Adrenal gland (tissue), 12 donors: ENCODE results near the gene KCNJ15. TPM values are rescaled to one million over a fixed set of nuclear protein-coding genes. Genes with fewer than 3 reads are reported as not detected.

Experiments used
- DNase-seq, 7 donors: peaks; one replicate each; pipeline ENCODE4 v3.0.0-alpha.2; 2019 to 2020
- H3K27ac ChIP-seq, 5 donors: fragments of 200-600 bp; sonication (generic) in 4 of 5; 1 replicate in 3 of 5; 2 replicates in 2 of 5; pipeline versions ENCODE4 v1.5.1 to v1.8.0; 2016 to 2020; ENCODE audit warnings: mild to moderate bottlenecking in 1 of 5
- H3K27me3 ChIP-seq: fragments of 200-600 bp; 2 replicates; pipeline ENCODE4 v1.8.0; 2021
- H3K36me3 ChIP-seq, 2 donors: fragments of 200-600 bp; replicated peaks in 1 of 2; 1 replicate in 1 of 2; 2 replicates in 1 of 2; pipeline versions ENCODE4 v1.5.1 to v1.8.0; 2018 to 2022
- H3K4me1 ChIP-seq, 2 donors: fragments of 200-600 bp; replicated peaks in 1 of 2; 1 replicate in 1 of 2; 2 replicates in 1 of 2; pipeline versions ENCODE4 v1.5.1 to v1.8.0; 2018 to 2021
- H3K4me3 ChIP-seq, 4 donors: fragments of 200-600 bp; sonication (generic) in 3 of 4; one replicate each; pipeline ENCODE4 v1.5.1; 2016 to 2018
- H3K9me3 ChIP-seq, 3 donors: fragments of 200-600 bp; sonication (generic) in 1 of 3; replicated peaks in 1 of 3; 1 replicate in 2 of 3; 2 replicates in 1 of 3; pipeline versions ENCODE4 v1.5.1 to v1.8.0; 2016 to 2021
- POLR2A ChIP-seq, 2 donors: fragments of 450-650 bp; IDR thresholded peaks; one replicate each; pipeline ENCODE4 v1.6.1; 2017; ENCODE audit warnings: antibody characterized with exemption in 2 of 2, mild to moderate bottlenecking in 2 of 2, moderate library complexity in 1 of 2
- WGBS, 4 donors: extraction: QIAGEN DNeasy Blood & Tissue Kit in 2 of 4; methylation state at CpG; one replicate each; pipeline versions ENCODE4 v1.1.5 to v1.1.7; 2013 to 2017; 5-methylcytosine and 5-hydroxymethylcytosine counted together
- intact Hi-C, 2 donors: fragments of 100-400 bp; cut with DNase I; formaldehyde crosslinking; loops; one replicate each; pipeline versions ENCODE4 v1.14.1 to v1.15.0; 2022 to 2023
- polyA plus RNA-seq, 3 donors: library from polyadenylated mRNA; stranded (reverse); fragments of 200-250 nt in 2 of 3; fragments of 350-450 nt in 1 of 3; fragmentation: Illumina TruSeq in 1 of 3; extraction: RNeasy Lipid Tissue Mini Kit (QIAGEN cat#74804) in 1 of 3; gene quantifications; one replicate each; pipeline ENCODE4 v1.2.3, GENCODE V29; 2013 to 2014
- total RNA-seq, 9 donors: library from RNA; depleted of rRNA in 4 of 9; stranded (reverse); fragments of >200 nt in 4 of 9; fragments of 120-200 nt in 1 of 9; fragmentation: NEBNext Ultra II Directional in 1 of 9; extraction: Animal tissue kit (Norgen Biotek cat#: 25700) in 1 of 9; gene quantifications; one replicate each; pipeline versions ENCODE4 v1.1.0 to v1.2.4, GENCODE V29; 2013 to 2023
- TF ChIP-seq, protein P1 (sequence below), 6 experiments: fragments of 450-650 bp in 4 of 6; fragments of 200-600 bp in 2 of 6; sonication (generic) in 1 of 6; IDR thresholded peaks; 1 replicate in 5 of 6; 2 replicates in 1 of 6; pipeline versions ENCODE4 v1.5.1 to v1.8.0; 2016 to 2021; ENCODE audit warnings: antibody characterized with exemption in 6 of 6, mild to moderate bottlenecking in 2 of 6, moderate library complexity in 1 of 6
- donor health status: healthy with polysubstance abuse.
- donor health status: Bipolar disorder and iron deficiency.
- donor health status: DM: yes; HTN: yes; CAD: no.
- donor health status: DM: no; HTN: no; CAD: no.
- donor health status: DM: no; HTN: no; CAD: no.
- donor health status: DM: yes; HTN: yes; CAD: no.

Gene KCNJ15
- total and polyA plus RNA-seq, 12 donors: 0.11 to 2.8 (median 0.45) TPM

DNA sequence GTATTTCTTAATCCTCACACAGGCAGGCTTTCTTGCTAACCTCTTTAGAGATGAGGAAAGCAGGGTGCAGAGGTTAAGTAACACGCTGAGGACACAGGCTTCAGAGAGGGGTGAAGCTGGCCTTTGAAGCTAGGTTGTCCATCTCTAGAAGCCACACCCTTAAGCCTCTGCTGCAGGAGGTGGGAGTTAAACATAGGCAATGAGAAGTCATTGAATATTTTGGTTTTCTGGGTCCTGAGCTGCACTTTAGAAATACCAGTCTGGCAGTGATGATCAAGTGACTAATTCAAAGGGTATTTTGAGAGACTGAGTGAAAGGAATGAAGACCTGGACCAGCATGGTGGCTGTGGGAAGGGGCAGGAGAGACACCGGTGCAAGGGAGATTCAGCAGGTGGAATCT is 9.9 kb downstream of the KCNJ15 start:
- 91 to 94% (median 93%) methylated on average over 2 of the region's 2 CpGs for WGBS, 4 donors
- TF ChIP-seq, protein P1, sequence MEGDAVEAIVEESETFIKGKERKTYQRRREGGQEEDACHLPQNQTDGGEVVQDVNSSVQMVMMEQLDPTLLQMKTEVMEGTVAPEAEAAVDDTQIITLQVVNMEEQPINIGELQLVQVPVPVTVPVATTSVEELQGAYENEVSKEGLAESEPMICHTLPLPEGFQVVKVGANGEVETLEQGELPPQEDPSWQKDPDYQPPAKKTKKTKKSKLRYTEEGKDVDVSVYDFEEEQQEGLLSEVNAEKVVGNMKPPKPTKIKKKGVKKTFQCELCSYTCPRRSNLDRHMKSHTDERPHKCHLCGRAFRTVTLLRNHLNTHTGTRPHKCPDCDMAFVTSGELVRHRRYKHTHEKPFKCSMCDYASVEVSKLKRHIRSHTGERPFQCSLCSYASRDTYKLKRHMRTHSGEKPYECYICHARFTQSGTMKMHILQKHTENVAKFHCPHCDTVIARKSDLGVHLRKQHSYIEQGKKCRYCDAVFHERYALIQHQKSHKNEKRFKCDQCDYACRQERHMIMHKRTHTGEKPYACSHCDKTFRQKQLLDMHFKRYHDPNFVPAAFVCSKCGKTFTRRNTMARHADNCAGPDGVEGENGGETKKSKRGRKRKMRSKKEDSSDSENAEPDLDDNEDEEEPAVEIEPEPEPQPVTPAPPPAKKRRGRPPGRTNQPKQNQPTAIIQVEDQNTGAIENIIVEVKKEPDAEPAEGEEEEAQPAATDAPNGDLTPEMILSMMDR (IDR thresholded peaks at IDR 0.05): no peak
- TF ChIP-seq POLR2A (IDR thresholded peaks at IDR 0.05): no peak
- intact Hi-C loops: no loop called here

DNA sequence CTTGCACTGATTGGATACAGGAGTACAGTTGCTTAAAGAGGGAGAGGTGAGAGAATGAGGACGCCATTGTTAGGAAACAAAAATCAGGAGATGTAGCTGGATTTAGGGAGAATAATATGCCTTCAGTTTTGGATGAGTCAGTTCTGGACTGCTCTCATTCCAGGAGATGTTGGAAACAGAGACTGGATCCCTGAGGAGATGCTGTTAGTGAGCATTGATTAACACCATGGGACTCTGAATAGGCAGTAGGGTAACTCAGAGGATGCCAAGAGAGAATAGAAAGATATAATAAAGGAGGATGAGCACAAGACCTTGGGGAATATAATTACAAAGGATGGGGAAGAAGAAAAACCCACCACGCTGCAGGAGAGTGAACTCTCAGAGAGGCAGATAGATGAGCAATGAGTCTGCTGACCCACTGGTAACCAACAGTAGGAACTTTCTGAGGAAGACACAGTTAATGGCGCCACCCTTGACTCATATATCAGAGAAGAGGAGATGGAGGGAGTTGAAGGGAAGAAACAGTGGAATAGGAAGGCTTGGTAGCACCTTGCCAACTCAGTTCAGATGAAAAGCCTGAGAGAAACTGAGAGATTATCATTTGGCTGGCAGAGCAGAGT is 10.5 kb downstream of the KCNJ15 start:
- intact Hi-C loops: no loop called here
- H3K36me3 ChIP-seq: no peaks in the 10 kb centered on the region
- no peaks in the 10 kb centered on the region for H3K4me1 ChIP-seq
- no peaks in the 10 kb centered on the region for H3K9me3 ChIP-seq
- H3K27me3 ChIP-seq: no peaks in the 10 kb centered on the region
- WGBS, 4 donors: 89 to 94% (median 91%) methylated on average over 3 of the region's 3 CpGs
- DNase-seq: no peak
- H3K4me3 ChIP-seq: no peak overlapping the region
- no peak overlapping the region for H3K27ac ChIP-seq
- TF ChIP-seq, protein P1 (IDR thresholded peaks at IDR 0.05): no peak
- no peak for TF ChIP-seq POLR2A (IDR thresholded peaks at IDR 0.05)

More for the DNA sequence above, 9.9 kb downstream of the KCNJ15 start:
- H3K4me1 ChIP-seq: no peaks in the 10 kb centered on the region
- no peak for DNase-seq
- H3K9me3 ChIP-seq: no peaks in the 10 kb centered on the region
- no peaks in the 10 kb centered on the region for H3K27me3 ChIP-seq
- no peak overlapping the region for H3K27ac ChIP-seq
- no peaks in the 10 kb centered on the region for H3K36me3 ChIP-seq
- H3K4me3 ChIP-seq: no peak overlapping the region

DNA sequence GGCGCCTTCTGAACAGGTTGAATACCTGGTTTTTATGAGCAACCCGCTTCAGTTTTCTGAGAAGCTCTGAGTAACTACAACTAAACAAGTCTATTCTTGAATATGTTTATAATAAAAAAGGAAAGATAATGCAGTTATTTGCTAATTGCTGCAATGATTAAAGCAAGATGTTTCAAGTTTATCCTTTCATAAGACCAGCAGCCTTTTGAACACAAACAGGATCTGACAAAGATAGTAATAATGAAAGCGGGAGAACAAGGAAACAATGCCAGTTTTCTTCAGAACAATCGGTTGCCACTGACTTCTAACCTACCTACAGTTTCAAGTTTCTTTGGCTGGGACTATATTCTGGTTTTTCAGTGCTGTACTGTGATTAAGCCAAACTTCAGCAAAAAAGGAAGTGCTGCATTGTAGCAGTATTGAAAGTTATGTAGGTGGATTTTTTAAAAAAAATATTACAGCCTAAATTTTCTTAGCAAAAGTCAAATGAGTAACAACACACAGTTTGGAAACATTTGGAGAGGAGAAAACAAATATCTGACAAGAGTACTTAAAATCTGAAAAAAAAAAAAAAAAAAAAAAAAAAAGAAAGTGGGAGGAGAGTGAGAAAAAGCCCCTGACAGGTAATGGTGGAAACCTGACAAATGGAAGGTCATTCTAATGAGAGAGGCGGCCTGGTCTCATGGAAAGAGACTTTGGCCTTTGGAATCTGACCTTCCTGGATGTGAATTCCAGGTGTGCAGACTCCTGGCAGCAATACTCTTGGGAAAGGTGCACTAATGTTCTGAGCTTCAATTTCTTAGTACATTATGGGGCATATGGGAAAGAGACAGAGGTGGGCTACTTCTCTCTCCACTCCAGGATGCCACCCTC is 11.4 kb downstream of the KCNJ15 start:
- 78 to 84% (median 80%) methylated on average over 5 of the region's 5 CpGs for WGBS, 4 donors
- no peak for TF ChIP-seq POLR2A (IDR thresholded peaks at IDR 0.05)
- TF ChIP-seq, protein P1 (IDR thresholded peaks at IDR 0.05): no peak

DNA sequence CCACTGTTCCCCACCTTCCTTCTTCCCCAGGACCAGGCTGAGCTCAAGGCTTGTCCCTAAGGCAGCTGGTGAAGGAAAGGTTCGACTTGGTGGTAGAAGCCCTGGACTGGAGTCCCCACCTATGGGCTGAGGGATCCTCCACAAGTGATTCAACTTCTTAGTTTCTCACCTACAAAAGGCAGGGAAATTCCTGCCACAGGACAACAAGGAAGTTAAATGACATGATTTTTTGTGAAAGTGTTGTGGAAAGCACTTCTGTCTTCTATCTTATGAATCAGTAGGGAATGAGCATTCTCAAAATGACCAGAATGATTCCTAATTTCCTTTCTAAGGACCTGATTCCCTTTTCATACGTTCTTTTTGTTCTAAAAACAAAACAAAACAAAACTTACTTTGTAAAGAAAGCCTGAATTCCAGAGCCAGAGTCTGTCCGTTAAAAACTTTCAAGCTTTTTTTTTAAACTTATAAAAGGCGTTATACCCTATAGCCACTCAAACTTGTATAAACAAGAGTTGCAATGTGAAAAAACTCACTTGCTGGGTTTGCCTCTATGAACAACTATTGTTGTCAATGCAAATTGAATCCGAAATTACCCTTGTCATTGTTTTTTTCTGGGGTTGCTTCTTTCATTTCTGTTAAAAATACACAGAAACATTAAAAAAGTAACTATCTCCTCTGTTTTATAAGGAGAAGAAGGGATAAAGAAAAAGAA is 12.2 kb downstream of the KCNJ15 start:
- no peaks in the 10 kb centered on the region for H3K27me3 ChIP-seq
- H3K4me3 ChIP-seq: no peak overlapping the region
- no peak for TF ChIP-seq POLR2A (IDR thresholded peaks at IDR 0.05)
- TF ChIP-seq, protein P1 (IDR thresholded peaks at IDR 0.05): no peak
- no peak for DNase-seq
- intact Hi-C loops: no loop called here
- no peaks in the 10 kb centered on the region for H3K9me3 ChIP-seq
- H3K36me3 ChIP-seq: no peaks in the 10 kb centered on the region
- H3K27ac ChIP-seq: no peak overlapping the region
- 74 to 81% (median 77%) methylated on average over 5 of the region's 5 CpGs for WGBS, 4 donors
- H3K4me1 ChIP-seq: no peaks in the 10 kb centered on the region

More for the DNA sequence above, 11.4 kb downstream of the KCNJ15 start:
- Histone ChIP-seq H3K9me3 (no peaks in the 10 kb centered on the region), H3K36me3 (no peaks in the 10 kb centered on the region), H3K27ac (no peak overlapping the region), H3K4me3 (no peak overlapping the region), H3K4me1 (no peaks in the 10 kb centered on the region), H3K27me3 (no peaks in the 10 kb centered on the region)
- intact Hi-C loops: no loop called here
- no peak for DNase-seq
